Measurements from ENCODE around the gene PXDC1.
A peak's percentile ranks its signal among the peaks of the same experiment; 100 is the strongest.
"Not testable (repeated sequence)": the region's sequence is repeated elsewhere in the genome, so short reads cannot be mapped to it uniquely, and the experiment has no call there.

The PXDC1 gene

DNA sequence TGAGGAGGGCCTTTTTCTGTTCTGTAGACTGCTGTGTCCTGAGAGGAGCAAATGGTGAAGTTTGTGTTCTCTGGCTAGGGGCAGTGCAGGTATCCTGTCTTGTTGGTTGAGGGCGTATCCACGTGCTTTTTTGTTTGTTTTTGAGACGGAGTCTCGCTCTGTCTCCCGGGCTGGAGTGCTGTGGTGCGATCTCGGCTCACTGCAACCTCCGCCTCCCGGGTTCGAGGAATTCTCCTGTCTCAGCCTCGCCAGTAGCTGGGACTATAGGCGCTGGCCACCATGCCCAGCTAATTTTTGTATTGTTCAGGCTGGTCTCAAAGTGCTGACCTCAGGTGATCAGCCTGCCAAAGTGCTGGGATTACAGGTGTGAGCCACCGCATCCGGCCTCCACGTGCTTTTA is 10.8 kb upstream of the PXDC1 start:
- no peak for DNase-seq

DNA sequence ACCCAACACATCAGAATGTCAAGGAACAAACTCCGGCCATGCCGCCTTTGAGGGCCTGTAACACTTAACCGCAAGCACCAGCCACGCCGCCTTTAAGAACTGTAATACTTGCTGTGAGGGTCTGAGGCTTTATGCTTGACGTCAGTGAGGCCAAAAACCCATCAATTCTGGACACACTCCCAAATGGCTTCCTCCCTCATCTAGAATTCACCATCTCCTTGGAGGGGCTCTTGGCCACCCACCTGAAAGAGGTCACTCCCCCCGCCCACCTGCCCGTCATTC is 10.4 kb upstream of the PXDC1 start:
- DNase-seq = no peak

DNA sequence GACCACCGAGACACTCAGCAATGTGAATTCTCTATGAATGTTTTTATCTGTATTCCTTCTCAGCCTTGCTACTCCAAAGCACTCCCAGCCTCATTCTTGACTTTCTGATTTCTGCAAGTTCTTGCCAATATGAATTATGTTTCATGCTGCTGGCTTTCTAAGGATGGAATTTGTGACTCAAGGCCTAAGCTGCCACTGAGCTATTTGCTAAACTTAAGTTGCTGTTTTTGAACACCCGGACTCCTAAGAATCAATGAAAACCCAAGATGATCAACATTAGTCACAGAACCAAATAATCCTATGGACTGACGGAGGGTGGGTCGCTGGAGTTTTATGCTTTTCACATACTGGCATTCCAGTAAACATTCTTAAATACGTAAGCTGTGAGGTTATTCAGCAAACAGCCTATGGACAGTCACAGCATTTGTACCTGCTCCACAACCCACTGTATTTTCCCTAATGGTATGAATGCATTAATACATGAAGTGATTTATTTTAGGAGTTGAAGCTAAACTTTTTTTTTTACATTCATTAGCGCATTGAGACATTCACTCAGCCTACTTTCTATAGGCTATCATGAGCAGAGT is 8.2 kb upstream of the PXDC1 start:
- DNase-seq = no peak

DNA sequence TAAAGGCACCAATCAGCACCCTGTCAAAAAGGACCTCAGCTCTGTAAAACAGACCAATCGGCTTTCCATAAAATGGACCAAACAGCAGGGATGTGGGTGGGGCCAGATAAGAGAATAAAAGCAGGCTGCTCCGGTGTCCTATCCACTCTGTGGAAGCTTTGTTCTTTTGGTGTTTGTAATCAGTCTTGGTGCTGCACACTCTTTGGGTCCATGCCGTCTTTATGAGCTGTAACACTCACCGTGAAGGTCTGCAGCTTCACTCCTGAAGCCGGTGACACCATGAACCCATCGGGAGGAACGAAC is 7.3 kb upstream of the PXDC1 start:
- no peak for DNase-seq

DNA sequence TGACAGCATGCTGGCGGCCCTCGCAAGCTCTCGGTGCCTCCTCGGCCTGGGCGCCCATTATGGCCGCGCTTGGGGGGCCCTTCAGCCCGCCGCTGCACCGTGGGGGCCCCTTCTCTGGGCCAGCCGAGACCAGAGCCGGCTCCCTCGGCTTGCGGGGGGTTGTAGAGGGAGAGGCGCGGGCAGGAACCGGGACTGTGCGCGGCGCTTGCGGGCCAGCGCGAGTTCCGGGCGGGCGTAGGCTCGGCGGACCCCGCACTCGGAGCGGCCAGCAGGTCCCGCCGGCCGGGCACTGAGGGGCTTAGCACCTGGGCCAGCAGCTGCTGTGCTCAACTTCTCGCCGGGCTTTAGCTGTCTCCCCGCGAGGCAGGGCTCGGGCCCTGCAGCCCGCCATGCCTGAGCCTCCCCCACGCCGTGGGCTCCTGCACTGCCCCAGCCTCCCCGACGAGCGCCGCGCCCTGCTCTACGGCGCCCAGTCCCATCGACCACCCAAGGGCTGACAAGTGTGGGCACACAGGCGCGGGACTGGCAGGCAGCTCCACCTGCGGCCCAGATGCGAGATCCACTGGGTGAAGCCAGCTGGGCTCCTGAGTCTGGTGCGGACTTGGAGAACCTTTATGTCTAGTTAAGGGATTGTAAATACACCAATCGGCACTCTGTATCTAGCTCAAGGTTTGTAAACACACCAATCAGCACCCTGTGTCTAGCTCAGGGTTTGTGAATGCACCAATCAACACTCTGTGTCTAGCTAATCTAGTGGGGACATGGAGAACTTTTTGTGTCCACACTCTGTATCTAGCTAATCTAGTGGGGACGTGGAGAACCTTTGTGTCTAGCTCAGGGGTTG is 6.7 kb upstream of the PXDC1 start:
- not testable (repeated sequence) for DNase-seq

DNA sequence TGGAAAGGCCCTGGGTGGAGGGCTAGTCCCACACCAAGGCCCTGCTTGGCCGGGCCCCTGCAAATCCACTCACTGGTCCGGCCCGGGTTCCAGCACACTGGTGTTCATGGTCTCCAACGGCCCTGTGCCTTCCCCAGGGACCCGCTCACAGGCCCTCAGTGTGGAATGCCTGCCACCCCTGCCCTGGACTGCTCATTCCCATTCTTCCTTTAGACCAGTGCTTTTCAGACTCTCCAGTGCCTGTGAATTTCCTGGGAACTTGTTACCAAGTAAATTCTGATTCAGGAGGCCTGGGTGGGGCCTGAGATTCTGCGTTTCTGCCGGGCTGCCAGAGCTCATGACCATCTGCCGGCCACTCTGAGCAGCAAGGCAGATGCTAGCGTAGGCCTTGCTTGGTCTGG is 5.7 kb upstream of the PXDC1 start:
- no peak for DNase-seq

DNA sequence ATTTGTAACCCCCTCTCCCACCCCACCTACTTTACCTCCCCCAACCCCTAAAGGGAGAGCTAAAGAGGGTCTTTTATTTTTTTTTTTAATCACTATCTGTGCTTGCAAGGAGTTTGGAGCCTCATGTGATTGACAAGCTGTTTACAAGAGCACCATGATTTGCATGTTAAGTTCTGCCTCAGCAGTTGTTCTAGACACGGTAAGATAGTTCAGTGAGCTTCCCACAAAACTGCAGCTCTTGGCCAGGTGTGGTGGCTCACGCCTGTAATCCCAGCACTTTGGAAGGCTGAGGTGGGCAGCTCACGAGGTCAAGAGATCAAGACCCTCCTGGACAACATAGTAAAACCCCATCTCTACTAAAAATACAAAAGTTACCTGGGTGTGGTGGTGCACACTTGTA is 5.0 kb upstream of the PXDC1 start:
- DNase-seq = no peak

DNA sequence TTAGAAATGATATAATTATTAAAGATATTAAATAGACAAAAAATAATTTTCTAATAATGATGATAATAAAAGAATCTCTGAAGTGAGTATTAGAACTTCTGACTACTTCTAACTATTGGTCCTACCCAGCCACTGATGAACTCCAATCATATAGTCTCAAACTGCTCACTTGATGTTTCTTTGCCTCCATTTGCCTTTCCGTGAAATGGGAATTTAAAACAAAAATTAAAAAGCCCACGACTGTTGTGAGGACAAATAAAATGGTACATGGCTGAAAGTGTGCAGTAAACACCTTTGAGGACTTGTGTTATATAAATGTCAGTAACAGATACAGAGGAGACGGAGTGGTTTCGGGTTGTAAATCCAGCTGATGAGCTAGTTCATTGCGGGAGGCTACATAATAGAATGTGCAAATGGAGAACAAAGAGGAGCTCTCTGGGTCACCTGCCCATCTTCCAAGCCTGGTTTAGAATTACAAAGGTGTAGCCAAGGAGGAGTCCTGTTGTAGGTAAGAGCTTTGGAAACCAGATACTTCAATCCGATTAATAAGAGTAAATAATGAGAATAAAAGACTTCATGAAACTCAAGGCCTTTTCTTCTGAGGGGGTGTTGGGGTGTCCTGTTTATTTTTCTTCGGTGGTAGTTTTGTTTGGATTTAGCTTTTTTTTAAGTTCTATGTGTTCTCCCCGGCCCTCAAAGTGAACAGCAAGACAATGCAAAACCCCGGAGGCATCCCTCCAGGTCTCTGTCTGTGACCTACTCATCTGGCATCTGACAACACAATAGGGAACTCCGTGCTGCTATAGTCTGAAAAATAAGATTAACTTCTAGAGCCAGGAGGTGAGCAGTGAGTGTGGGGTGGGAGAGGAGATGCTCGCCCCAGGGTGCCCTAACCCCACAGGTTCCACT is 4.4 kb upstream of the PXDC1 start:
- no peak for DNase-seq

DNA sequence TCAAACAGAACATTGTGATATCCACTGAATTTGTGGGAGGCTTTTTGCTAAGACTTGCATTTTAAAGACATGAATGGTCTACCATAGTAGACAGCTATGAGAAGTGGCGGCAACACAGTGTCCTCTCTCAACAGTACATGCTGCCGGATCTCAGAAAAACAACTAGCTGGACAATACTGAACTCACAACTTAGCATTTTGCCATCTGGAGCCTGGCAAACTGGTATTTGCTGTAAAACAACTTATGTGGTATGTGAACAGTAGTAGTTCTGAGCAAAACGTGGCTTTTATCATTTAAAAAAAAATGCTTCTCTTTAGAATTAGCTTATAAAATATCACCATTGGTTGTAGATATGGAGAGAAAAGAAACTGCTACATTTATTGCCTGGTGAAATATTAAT is 3.3 kb upstream of the PXDC1 start:
- no peak for DNase-seq

DNA sequence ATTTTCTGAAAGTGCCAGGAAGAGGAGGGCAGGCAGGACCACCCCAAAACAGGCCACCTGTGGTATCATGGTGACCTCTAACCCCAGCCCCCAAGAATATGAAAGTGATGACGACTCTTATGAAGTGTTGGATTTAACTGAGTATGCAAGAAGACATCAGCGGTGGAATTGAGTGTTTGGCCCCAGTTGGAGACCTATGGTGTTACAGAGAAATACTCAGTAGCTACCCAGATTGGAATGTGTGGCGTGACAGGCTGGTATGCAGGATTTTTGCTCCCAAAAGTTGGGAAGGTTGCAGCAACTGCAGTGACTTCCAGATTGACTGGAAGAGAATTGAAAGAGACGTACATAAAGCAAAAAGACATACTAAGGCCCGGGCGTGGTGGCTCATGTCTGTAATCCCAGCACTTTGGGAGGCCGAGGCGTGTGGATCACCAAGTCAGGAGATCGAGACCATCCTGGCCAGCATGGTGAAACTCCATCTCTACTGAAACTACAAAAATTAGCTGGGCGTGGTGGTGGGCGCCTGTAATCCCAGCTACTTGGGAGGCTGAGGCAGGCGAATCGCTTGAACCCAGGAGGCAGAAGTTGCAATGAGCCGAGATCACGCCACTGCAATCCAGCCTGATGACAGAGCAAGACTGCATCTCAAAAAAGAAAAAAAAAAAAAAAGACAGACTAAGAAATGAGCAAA is 2.7 kb upstream of the PXDC1 start:
- not testable (repeated sequence) for DNase-seq

DNA sequence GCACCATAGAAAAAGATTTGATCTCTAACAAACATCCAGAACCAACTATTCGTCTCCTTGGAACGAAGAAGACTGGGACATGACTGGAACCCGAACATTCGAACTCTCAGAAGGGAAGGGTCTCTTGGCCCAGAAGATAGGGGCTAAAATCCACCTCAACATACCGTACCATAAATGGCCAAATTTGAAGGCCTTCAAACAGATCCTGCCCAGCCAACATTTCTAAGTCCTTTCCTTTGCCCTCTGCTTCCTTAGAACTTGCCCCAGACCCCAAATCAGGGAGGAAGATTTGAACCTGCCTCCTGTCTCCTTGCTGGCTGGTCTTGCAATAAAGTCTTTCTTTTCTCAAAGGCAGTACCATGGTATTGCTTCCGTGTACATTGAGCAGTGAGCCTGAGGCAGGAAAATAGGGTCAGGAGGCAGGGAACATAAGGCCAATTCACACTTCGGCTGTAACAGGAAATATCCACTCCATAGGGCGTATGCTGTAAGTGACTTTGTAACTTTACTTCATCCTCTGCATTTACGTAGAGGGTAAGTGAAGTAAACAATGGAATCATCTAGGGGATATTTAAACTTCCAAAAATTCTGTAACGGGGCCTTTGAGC is 1.8 kb upstream of the PXDC1 start:
- no peak for DNase-seq

DNA sequence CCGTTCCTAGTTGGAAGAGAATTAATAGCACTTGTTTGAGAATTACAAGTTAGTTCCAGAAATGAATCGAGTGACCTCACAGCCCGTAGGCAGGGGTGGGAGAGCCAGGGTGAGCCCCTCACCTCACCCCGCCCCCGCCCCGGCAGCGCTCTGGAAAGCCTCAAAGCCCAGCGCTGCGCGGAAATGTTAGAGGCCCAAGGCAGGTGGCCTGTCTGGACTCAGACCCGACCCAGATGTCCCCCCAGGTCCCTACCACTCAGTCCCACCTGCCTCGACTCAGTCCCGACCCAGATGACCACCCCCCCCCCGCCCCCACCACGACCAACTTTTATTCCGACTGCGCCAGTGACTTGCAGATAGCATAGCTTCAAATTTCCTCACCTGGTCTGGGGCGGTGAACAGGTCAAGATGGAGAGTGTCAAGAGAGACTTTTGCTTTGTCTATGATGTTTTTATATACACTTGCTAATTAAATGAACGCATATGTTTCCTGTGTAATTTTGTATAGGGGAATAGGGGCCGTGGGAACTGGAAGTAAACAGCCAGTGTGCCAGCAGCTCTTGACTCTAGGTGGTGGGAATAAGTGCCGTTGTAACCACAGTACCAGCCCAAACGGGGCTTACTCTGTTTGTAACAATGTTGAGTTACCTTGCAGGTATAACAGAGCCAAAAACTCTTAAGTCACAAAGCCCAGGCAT is 1.2 kb upstream of the PXDC1 start:
- DNase-seq = no peak

DNA sequence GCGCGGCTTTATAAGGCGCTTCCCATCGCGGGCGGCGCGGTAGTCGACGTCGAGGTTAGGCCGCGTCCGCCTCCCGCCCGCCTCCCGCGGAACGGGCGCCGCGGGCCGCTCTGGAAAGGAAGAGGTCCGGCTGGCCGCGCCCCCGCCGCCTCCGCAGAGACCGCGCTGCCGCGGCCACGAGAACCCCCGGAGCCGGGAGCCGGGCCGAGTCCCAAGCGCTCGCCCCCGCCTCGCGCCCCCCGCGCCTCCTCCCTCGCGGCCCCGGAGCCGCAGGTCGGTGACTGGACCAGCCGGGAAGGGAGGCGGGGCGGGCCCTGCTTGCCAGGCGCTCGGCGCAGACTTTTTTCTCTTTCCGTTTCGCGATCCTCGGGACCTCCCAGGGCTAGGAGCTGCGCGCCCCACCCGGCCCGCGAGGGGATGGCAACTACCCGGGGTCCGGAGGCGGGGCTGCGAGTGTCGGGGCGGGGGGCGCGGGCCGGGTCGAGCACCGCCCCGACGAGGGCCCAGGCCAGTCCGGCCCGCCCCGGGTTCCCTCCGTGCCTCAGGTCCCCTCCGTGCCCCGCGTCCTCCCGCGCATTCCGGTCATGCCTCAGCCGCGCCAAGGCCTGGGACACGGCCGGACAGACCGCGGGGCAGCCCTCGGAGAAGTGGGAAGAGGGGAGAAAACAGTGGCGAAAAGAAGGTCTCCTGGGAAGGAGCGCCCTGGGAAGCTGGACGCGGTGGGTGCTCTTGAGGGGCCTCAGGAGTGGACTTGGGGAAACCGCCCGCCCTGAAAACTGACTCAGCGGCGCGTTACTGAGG is 417 bp upstream of the PXDC1 start:
- peak; percentile 86 for DNase-seq

DNA sequence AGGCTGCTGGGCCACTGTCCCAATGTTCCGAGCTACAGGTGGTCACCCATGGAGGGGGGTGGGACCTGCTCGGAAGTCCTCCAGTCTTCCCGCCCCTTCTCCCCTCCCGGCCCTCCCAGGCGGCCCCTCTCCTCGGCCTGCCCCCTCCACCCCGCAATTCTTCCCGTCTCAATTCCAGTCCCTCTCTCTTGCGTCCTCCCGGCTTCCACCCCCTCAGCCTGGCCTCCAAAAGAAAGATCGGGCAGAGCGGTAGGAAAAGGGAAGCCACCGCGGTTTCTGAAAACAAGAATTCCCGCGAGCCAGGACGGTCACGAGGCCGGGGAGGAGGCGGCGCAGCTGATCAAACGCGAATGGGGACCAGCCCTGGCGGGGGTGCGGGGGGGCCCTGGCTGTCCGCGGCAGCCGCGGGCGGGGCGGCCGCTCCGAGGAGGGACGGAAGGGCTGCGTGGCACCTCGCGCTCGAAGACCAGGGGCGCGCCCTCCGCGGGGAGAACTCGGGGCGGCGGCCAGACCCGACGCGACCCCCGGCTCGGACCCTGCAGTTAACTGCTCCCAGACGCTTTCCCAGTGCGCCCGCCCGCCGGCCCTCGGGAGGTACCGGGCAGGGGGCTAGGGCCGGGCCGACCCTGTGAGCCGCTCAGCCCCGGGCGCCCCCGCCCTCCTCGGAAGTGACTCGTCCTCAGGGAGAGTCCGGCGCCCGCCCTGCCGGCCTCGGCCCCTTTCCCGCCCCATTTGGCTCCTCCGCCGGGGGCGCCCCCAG is 1.0 kb downstream of the PXDC1 start:
- peak; percentile 40 for DNase-seq

DNA sequence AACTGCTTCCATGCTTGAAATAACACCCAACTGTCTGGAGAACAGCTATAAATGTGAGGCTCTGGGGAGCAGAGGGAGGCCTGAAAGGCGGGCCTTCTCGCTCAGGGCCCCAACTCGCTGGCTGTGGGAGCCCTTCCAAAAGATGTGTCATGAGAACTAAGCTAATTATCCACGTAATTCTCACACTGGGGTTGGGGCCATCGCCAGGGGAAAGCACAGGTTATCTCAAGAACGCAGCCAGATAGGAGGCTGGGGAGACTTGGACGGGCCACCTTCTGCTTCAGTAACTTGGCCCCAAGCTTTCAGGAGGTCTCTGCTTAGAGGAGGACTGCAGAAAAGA is 1.6 kb downstream of the PXDC1 start:
- peak; percentile 18 for DNase-seq

DNA sequence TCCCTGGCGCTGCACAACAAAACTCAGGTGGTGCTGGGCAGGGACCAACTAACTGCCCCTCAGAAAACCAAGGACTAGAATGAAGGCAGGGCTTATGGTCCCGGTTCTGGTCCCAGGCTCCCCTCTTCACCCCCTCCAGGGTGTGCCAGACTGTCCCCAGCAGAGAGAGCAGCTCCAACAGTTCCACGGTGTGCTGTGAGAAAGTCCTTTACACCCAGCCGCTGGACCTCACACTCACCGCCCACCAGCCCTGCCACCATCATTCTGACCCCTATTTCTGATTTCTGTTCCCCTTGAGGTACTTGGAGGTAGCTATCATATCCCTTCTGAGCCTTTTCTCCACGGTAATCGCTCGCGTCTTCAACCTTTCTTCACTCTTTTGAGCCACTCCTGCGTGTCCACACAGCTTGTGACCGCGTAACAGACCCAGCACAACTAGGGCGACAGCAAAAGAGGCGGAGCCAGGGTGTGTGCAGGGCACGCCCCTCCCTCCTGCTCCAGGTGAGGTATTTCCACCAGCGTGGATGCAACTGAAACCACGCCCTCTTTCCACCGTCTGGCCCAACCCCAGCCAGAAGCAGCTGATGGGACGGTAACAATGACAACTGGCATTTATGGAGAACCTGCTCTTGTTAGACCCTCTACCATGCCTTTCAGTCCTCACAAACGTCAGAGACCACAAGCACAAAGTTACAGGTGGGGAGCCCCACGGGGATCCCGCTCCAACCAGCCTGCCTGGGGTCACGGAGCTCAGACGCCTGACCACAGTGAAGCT is 2.3 kb downstream of the PXDC1 start:
- DNase-seq = no peak

DNA sequence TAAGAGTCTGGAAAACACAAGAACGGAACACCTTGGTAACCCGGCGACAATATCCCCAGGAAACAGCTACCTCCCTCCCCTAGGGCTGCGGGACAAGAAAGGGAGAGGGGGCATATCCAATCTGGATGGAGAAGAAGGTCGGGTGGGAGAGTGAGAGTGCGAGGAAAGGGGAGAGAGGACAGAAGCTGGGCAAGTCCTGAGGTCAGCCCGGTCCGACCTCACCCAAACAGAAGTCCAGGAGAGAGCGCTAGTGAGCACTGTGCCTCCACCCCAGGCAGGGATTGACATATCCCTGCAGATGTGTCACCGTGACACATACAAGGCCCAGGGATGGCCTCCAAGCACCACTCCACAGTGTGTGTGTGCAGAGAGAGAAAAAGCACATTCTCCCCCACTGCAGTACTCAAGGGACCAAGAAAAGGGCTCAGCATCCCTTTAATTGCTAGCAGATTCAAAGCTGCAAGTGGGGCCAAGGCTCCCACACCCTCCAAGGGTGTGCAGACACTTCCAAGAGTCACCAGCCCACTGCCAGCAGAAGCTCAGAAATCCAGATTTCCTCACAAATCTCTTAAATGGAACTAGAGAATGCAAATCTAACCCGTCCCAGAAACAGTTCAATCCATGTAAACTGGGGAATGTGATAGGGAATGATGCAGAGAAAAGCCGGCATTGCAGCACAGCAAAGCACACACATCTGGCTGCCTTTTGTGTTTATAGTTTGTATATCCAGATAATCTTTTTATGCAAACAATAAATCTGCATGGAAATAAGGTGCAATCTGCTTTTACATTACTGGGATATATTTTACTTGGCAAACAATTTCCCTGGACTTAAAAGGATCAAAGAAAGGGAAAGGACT is 3.1 kb downstream of the PXDC1 start:
- peak; percentile 73 for DNase-seq

DNA sequence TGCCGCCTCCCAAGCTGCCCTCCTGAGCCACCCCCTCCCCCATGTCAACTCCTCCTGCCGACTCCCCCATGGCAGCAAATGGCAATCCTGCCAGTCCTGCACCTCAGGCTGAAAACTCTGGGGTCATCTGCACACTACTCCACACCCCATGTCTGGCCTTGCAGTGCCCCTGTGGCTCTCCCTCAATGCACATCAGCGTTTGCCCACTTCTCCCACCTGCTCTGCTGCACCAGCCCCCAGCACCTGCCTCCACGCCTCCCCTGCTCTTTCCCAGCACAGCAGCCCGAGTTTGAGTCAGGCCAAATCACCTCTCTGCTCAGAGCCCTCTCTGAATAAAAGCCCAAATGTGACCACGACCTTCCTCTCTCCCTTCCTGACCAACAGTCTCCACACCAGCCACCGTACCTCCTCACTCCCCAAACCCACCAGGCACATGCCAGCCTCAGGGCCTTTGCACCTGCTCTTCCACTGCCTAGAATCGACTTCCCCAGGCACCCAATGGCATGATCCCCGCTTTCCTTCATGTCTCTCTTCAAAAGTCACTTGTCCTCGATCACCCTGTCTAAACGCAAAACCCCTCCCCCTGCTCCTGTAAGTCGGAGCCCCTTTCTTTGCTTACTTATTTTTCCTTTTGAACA is 4.3 kb downstream of the PXDC1 start:
- DNase-seq = no peak

DNA sequence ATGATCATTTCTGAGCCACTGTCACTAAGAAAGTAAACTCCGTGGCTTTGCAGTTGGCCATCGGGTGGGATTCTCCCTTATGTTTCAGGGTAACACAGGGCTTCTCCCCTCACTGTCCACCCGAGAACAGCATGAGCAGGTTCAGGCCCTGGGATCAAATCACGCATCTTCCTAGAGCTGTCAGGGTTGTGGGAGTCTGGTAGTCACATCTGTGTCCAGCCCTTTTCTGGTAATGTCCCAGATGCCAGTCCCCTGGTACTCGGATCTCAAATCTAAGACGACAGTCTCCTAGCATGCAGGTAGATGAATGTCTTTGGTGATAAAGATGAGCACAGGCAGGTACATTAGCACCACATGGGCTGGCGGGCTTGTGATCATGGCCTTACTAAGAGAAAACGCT is 4.8 kb downstream of the PXDC1 start:
- DNase-seq = no peak

All from hematopoietic multipotent progenitor cell treated with erythropoietin and hydrocortisone succinate and interleukin-3 and kit ligand, for 4 days (in vitro differentiated cells).